SU-DHL-6 (cell line): ENCODE data around the gene SCAPER.

Source experiments
- H2AFZ ChIP-seq: fragments of 200-600 bp; sonication (generic); 2 replicates; pipeline ENCODE4 v1.6.1; 2014; ENCODE audit warnings: low read depth, mild to moderate bottlenecking, moderate library complexity, mixed read lengths, antibody characterized with exemption, low read length; ENCODE audit not compliant: severe bottlenecking
- H3F3A ChIP-seq: fragments of 200-600 bp; shearing (Covaris generic); 2 replicates; pipeline ENCODE4 v1.6.0; 2016; ENCODE audit warnings: antibody characterized with exemption, mild to moderate bottlenecking; ENCODE audit not compliant: insufficient read depth
- H3K27ac ChIP-seq: fragments of 200-600 bp; sonication (generic); 2 replicates; pipeline ENCODE4 v1.5.1; 2016; ENCODE audit warnings: low read depth, mild to moderate bottlenecking, low read length, moderate library complexity, mixed read lengths
- H3K27me3 ChIP-seq: fragments of 200-600 bp; sonication (generic), shearing (Covaris generic); 2 replicates; pipeline ENCODE4 v1.6.0; 2014; ENCODE audit warnings: mild to moderate bottlenecking, low read length
- H3K36me3 ChIP-seq: fragments of 200-600 bp; sonication (generic); 2 replicates; pipeline ENCODE4 v1.6.1; 2014; ENCODE audit warnings: mild to moderate bottlenecking, low read length, mixed read lengths
- H3K4me2 ChIP-seq: fragments of 300-600, 200-600 bp; shearing (Covaris generic), sonication (generic); 2 replicates; pipeline ENCODE4 v1.6.0; 2014; ENCODE audit warnings: low read length, low read depth, mild to moderate bottlenecking; ENCODE audit not compliant: poor library complexity, severe bottlenecking
- H3K4me3 ChIP-seq: fragments of 200-600 bp; sonication (generic); 2 replicates; pipeline ENCODE4 v1.5.1; 2014; ENCODE audit warnings: antibody characterized with exemption, low read length, mild to moderate bottlenecking, mixed read lengths; ENCODE audit not compliant: insufficient read depth, poor library complexity, severe bottlenecking
- H3K79me2 ChIP-seq: fragments of 200-600 bp; sonication (generic); 2 replicates; pipeline ENCODE4 v1.6.1; 2014; ENCODE audit warnings: mild to moderate bottlenecking, low read length, moderate library complexity; ENCODE audit not compliant: insufficient read depth
- H3K9ac ChIP-seq: fragments of 200-600 bp; sonication (generic); 2 replicates; pipeline ENCODE4 v1.7.0; 2014; ENCODE audit warnings: mild to moderate bottlenecking, low read length
- H3K9me2 ChIP-seq: fragments of 200-600 bp; sonication (generic); replicated peaks from 2 replicates; pipeline ENCODE4 v1.6.1; 2014; ENCODE audit warnings: low read length; ENCODE audit not compliant: insufficient read depth
- H3K9me3 ChIP-seq: fragments of 200-600 bp; sonication (generic); 2 replicates; pipeline ENCODE4 v1.6.1; 2014; ENCODE audit warnings: low read length, mixed read lengths; ENCODE audit not compliant: insufficient read depth
- H4K20me1 ChIP-seq: fragments of 200-600 bp; sonication (generic); 2 replicates; pipeline ENCODE4 v1.6.1; 2014; ENCODE audit warnings: low read depth, mild to moderate bottlenecking, antibody characterized with exemption, low read length, moderate library complexity, mixed read lengths
- EZH2phosphoT487 ChIP-seq: fragments of 200-600 bp; sonication (generic), shearing (Covaris generic); conservative IDR thresholded peaks from 2 replicates; pipeline ENCODE4 v1.6.1; 2018; ENCODE audit warnings: mild to moderate bottlenecking, antibody characterized with exemption, low read length, moderate library complexity, mixed read lengths
- TF ChIP-seq, protein P1 (sequence below): fragments of 200-600 bp; sonication (generic); IDR thresholded peaks from one replicate; pipeline ENCODE4 v1.5.1; 2017; ENCODE audit warnings: antibody characterized with exemption, mild to moderate bottlenecking, low read length, moderate library complexity; ENCODE audit not compliant: insufficient read depth, poor library complexity, severe bottlenecking

The SCAPER gene

GRCh38 chr15:76345880-76346668 lies 559.1 kb downstream of the SCAPER start:
- H3K79me2 ChIP-seq = 0 out of 2 replicates have a peak, but pooled peaks cover 2% of the 10 kb centered on the region
- H3K4me3 ChIP-seq = no peak overlapping the region
- no peaks in the 10 kb centered on the region for H3K27me3 ChIP-seq
- TF ChIP-seq, protein P1, sequence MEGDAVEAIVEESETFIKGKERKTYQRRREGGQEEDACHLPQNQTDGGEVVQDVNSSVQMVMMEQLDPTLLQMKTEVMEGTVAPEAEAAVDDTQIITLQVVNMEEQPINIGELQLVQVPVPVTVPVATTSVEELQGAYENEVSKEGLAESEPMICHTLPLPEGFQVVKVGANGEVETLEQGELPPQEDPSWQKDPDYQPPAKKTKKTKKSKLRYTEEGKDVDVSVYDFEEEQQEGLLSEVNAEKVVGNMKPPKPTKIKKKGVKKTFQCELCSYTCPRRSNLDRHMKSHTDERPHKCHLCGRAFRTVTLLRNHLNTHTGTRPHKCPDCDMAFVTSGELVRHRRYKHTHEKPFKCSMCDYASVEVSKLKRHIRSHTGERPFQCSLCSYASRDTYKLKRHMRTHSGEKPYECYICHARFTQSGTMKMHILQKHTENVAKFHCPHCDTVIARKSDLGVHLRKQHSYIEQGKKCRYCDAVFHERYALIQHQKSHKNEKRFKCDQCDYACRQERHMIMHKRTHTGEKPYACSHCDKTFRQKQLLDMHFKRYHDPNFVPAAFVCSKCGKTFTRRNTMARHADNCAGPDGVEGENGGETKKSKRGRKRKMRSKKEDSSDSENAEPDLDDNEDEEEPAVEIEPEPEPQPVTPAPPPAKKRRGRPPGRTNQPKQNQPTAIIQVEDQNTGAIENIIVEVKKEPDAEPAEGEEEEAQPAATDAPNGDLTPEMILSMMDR = no peak
- TF ChIP-seq EZH2phosphoT487 = no peak
- H3K27ac ChIP-seq = no peak overlapping the region
- no peaks in the 10 kb centered on the region for H3K9me2 ChIP-seq
- H3K9me3 ChIP-seq = no peaks in the 10 kb centered on the region
- no peak overlapping the region for H3K4me2 ChIP-seq
- peaks cover 6% of the 10 kb centered on the region; the same call in 1 of the 2 replicates for H4K20me1 ChIP-seq
- H3K36me3 ChIP-seq = peaks cover 4% of the 10 kb centered on the region; the same call in 1 of the 2 replicates
- peaks cover 4% of the 10 kb centered on the region; the same call in 1 of the 2 replicates for H3F3A ChIP-seq
- H2AFZ ChIP-seq = no peak overlapping the region
- no peak overlapping the region for H3K9ac ChIP-seq

- Histone ChIP-seq H3K4me3 (no peak overlapping the region), H3K9ac (no peak overlapping the region), H3K27ac (no peak overlapping the region)
Observed at GRCh38 chr15:76345583-76345879, 559.6 kb downstream of the SCAPER start.

DNA sequence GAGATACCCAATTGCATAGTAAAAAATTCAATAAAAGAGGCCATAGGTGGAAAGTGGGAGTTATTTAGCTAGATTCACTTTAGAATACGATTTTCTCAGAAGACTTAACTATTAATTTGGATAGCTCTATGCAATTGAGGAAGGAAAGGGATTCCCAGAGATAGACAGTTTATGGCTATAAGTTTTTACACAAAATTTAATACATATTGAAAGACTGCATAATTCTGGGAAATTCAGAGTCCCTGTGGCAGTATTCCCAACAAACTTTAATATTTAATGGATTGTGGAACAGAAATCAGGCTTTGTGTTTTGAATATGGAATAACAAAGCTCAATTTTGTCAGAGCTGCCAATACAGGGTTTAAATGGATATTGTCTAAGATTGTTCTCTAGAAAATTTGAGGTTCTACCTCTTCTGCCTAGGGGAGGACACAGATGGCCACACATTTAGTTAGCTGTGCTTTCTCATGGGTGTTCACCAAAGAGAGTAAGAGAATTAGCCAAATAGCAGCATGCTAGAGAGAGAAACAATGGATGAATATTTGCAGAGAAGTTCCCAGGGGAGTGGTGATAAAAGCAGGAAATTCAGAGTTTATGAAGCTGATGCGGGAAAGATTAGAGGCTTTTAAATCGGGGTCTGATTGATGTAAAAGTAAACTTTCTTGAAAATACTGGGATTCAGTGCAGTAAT lies 560.1 kb downstream of the SCAPER start:
- Histone ChIP-seq H3K36me3 (peaks cover 4% of the 10 kb centered on the region; the same call in 1 of the 2 replicates), H3K4me3 (no peak overlapping the region), H3K9me2 (no peaks in the 10 kb centered on the region), H3K4me2 (no peak overlapping the region), H3K27me3 (no peaks in the 10 kb centered on the region), H3F3A (peaks cover 4% of the 10 kb centered on the region; the same call in 1 of the 2 replicates), H3K27ac (no peak overlapping the region), H3K79me2 (0 out of 2 replicates have a peak, but pooled peaks cover 2% of the 10 kb centered on the region), H3K9ac (no peak overlapping the region), H4K20me1 (peaks cover 6% of the 10 kb centered on the region; the same call in 1 of the 2 replicates), H3K9me3 (no peaks in the 10 kb centered on the region), H2AFZ (no peak overlapping the region)
- TF ChIP-seq, protein P1 = no peak

More at GRCh38 chr15:76345583-76345879, 559.6 kb downstream of the SCAPER start:
- Histone ChIP-seq H3K79me2 (0 out of 2 replicates have a peak, but pooled peaks cover 2% of the 10 kb centered on the region), H3K9me2 (no peaks in the 10 kb centered on the region), H3K9me3 (no peaks in the 10 kb centered on the region), H3K27me3 (no peaks in the 10 kb centered on the region), H4K20me1 (peaks cover 6% of the 10 kb centered on the region; the same call in 1 of the 2 replicates), H3K36me3 (peaks cover 4% of the 10 kb centered on the region; the same call in 1 of the 2 replicates), H2AFZ (no peak overlapping the region), H3K4me2 (no peak overlapping the region), H3F3A (peaks cover 4% of the 10 kb centered on the region; the same call in 1 of the 2 replicates)
- TF ChIP-seq, protein P1 = no peak
- TF ChIP-seq EZH2phosphoT487 = no peak
